HG02885 (cell line): Measurements from ENCODE around the gene BOLA1.
A peak's percentile ranks its signal among the peaks of the same experiment; 100 is the strongest.
"Not testable (repeated sequence)": the region's sequence is repeated elsewhere in the genome, so short reads cannot be mapped to it uniquely, and the experiment has no call there.

Experiments used
- ATAC-seq: cut with Tn5 transposase; IDR thresholded peaks from one replicate; pipeline ENCODE4 v1.9.1; 2021; ENCODE audit warnings: mild to moderate bottlenecking; ENCODE audit not compliant: unreplicated experiment, poor library complexity

The BOLA1 gene, protein sequence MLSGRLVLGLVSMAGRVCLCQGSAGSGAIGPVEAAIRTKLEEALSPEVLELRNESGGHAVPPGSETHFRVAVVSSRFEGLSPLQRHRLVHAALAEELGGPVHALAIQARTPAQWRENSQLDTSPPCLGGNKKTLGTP

DNA sequence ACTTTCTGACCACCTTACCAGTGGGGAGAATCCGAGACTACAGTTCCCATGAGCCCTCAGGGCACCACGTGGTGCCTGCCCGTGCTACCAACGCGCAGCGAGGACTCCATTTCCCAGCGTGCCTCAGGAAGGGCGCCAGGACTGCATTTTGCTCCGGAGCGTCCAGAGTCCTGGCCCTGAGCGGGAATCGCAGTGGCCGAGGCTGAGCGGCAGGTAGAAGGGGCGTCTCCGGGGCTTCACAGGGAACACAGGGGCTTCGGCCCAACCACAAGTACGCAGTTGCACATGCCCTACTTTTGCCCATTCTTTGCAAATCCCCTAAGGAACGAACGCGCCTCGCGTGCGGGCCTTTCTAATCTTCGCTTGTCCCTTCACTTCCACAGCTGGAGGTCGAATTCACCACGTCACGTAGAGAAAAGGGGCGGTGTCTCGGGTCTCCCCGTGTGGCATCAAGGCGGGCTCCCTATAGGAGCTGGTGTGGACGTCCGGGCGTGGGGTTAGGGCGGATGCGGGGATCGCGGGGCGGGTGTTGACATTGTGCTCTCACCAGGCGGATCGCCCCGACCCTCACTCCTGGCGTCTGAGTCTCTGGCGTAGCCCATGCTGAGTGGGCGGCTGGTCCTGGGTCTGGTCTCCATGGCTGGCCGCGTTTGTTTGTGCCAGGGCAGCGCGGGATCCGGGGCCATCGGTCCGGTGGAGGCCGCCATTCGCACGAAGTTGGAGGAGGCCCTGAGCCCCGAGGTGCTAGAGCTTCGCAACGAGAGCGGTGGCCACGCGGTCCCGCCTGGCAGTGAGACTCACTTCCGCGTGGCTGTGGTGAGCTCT, at the start of gene BOLA1:
TSS of gene BOLA1 (plus strand) at position 109 of the 825 bp plus-strand sequence. CDS start at position 601, 492 bp downstream.
- ATAC-seq: peak; percentile 99

DNA sequence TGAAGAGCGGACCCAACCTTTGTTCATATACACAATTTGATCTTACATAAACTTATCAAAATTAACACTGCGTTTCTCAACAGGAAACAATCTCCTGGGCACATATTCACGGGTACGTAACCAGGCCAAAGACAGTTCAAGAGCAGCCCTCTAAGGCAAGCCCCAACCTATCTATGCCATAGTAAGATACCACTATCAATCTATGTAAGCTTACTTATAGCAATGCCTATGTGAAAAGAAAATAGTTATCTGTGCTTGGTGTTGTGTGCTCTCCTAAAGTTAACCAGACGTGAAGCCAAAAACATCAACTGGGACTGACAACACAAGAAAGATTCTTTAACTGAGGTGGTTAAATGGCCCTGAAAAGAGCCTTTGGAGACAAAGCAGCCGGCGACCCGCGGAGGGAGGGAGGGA, 49.4 kb upstream of the BOLA1 start:
- ATAC-seq: no peak

DNA sequence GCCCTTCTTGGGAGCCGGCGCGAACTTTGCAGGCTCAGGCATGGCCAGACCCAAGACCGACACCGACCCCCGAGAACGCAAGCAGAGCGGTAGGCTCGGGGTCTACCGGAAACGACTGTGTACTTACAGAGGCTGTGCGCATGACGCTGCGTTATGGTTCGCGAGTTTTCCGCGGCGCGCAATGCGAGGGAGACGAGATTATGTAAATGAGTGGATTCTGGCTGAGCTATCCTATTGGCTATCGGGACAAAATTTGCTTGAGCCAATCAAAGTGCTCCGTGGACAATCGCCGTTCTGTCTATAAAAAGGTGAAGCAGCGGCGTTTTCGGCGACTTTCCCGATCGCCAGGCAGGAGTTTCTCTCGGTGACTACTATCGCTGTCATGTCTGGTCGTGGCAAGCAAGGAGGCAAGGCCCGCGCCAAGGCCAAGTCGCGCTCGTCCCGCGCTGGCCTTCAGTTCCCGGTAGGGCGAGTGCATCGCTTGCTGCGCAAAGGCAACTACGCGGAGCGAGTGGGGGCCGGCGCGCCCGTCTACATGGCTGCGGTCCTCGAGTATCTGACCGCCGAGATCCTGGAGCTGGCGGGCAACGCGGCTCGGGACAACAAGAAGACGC, 48.5 kb upstream of the BOLA1 start:
- peak; percentile 66 for ATAC-seq

DNA sequence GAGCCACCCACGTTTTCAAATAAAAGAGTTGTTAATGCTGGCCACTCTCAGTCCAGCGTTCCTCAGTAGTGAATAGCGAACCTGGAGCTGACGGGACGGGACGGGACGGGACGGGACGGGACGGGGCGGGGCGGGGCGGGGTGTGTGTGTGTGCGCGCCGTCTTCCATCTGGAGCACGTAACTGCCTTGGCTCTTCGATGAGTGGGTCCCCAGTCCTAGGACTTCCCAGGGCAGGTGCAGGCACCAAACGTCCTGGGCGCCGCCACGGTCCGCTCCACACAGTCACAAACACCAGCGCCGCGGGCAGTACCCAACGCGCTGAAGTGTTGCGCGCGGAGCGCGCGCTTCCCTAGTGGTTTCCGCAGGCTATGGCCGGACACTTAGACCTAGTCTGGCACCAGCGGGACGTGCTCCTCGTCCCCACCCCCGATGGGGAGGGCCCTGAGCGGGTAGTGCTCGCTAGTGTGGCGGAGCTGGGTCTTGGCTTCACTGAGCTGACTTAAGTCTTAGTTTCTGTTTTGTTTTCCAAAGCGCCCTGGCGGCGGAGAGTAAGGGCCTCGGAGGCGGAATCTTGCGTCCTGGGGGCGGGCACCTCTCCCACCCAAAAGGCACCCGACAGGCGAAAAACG, 47.7 kb upstream of the BOLA1 start:
- ATAC-seq: peak; percentile 40

DNA sequence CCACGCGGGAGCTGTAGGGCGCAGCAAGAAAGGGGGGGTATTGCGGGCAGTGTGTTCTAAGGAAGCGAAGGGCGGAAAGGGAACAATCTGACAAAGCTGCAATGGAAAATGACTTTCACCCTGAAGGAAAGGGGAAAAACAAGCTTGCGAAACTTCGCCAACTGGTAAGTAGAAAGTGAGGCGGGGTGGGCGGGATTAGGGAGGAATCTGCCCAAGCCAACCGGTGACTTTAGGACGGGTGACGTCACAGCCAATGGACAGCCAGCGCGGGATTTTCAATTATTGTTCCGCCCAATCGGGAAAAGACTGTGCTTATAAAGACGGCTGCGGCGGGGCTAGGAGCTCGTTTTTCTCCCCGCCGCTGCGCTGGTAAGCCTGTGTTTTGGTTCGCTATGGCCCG, 47.1 kb upstream of the BOLA1 start:
- ATAC-seq: peak; percentile 32

DNA sequence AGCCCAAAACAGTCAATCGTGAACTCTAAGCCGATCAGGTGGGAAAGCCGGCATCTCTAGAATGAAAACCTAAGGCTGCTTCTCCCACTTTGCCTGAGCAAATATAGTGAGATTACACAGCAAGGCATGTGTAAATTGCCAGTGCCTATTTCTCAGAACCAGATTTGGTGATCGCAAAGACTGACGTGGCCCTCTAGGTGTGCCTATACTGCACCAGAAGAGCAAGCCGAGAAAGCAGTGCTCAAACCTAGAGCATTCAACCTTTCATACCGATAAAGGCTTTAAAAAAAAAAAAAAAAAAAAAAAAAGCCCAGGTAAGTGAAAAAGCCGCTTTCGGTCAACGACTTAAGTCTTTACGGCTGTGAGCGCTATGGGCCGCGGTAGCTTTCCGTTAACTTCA, 39.1 kb upstream of the BOLA1 start:
- peak; percentile 15 for ATAC-seq

DNA sequence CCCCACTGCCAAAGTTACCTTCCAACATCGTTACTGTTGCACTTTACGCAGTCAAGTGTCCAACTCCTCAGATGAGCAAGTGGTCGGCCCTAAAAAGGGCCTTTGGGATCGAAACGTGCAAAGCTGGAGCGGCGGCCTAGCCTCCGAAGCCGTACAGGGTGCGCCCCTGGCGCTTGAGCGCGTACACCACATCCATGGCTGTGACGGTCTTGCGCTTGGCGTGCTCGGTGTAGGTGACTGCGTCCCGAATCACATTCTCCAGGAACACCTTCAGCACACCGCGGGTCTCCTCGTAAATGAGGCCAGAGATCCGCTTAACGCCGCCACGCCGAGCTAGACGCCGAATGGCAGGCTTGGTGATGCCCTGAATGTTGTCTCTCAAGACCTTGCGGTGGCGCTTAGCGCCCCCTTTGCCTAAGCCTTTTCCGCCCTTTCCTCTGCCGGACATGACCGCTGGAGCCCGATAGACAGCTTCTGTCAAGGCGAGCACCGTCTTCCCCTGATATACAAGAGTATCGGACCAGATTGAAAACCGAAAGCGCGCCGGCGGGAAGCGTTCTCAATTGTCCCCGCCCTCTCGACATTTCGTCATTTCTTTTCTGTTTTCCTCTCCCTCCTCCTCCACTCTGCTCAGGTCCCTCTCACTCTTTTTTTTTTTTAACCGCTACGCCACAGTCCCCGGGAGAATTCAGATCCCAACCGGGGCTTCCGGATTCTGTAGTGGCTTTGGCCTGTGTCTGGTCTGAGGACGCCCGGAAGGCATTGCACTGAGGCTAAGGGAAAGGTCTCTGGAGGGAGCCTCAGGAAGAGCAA, 38.5 kb upstream of the BOLA1 start:
- peak; percentile 74 for ATAC-seq

DNA sequence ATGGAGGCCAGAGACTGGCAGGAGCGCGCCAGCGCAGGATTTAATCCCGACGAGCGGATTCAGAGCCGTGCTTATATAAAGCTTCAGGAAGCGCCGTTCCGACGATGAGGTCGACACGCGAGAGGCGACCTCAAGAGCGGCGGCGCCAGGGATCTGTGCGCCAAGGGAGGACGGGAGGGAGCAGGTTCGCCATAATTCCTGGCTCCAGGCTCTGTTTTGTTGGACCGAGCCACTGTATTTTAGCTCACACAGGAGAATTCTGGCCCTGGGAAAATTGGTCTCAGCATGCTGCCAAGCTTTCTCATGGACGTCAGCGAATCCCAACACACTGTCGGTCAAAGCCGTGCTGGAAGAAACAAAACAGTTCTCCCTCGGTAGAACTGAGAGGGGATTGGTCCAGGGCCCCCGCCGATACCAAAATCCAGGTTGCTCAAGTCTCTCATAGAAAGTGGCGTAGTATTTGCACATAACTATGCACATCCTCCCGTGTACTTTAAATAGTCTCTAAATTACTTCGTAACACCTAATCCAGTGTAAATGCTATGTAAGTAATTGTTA, 37.8 kb upstream of the BOLA1 start:
- not testable (repeated sequence) for ATAC-seq

DNA sequence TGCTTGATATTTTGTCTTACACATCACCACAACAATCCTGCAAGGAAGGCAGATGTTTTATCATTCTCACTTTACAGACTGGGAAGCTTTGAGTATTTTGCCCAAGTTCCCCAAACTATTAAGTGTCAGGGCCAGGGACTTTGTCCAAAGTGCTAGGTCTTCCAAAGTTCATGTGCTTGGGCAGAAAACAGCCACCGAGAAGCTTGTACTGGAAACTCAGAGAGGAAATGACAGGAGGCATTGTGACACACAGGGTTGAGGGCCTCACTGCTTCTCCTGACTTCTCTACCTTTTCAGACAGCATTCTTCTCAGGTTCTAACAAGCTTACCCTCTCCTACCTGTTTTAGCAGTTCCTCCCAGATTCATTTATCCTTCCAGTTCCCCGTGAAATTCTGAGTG, 32.5 kb upstream of the BOLA1 start:
- not testable (repeated sequence) for ATAC-seq

DNA sequence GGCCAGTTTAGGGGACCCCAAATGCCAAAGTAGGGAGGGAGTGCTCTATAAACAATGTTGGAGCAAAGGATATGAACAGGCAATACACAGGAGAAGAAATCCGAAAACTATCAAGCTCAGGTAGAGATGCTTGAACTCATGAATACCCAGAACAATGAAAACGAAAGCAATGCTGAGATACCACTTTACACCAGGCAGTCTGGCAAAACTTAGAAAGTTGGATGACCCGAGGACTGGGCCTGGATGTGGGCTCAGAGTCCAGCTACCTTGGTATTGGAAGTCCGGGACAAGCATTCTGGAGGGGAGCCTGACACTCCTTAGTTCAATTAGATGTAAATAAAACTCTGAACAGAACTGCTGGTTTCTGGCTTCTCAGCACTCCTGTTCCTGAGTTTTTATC, 26.3 kb upstream of the BOLA1 start:
- ATAC-seq: not testable (repeated sequence)

DNA sequence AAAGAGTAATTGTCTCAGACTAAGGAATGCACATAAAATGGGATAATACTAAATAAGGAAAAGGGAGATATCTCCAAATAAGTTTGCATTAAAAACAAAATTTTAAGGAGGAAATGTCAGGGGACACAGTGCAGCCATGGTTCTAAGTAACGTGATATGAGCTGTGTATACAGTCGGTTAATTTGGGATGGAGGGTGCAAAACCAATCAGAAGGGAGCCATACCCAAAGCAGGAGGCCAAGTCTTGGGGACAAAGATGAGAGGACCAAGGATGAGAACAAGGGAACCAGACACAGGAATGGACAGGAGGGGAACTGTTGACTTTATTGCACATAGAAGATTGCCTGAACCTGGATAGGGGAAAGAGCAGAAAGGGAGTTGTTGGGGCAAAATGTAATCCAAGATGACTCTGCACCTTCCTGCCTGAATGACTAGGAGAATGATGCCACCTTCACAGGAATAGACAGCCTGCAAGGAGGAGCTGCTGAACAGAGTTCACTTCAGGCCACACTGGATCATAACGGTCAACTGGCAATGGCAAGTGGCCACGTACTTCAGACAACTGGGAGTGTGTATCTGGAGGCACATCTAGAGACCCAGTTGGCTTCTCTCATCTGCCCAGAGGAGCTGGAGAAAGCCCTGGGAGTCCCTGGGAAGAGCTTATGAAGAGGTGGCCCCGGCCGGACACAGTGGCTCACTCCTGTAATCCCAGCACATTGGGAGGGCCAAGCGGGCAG, 22.0 kb upstream of the BOLA1 start:
- ATAC-seq: no peak

DNA sequence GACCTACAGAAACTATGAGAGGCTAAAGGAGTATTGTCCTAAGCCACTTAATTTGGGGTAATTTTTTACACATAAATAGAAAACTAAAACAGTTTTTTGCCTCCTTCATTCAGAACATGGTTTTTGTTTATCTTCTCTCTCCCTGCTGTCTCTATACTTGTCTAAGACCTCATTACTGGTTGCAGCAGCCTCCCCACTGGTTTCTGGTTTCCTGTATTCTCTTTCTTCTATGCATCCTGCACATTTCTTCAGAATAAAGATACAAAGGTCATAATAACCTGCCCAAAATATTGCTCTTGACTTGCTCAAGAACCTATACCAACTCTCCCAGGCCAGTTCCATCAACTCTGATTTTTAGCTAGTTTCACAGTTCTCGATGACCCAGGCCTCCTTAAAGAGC, 19.8 kb upstream of the BOLA1 start:
- ATAC-seq: no peak

DNA sequence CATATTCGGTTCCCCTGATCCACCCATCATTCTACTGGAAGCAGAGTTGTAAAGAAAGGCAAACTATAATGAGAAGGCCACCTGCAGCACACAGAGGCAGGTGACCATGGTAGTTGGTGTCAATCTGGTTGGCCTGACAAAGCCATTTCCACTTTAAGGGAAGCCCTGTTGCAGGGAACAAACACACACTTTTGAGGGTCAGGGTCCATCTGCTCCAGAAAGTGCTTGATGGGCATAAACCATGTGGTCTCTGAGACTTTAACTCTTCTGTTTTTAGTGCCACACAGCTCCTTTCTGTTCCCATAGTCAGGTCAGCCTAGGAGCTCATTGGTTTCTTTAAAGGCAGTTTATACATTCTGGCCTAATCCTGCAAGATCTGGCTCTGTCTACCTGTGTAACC, 17.5 kb upstream of the BOLA1 start:
- ATAC-seq: no peak

DNA sequence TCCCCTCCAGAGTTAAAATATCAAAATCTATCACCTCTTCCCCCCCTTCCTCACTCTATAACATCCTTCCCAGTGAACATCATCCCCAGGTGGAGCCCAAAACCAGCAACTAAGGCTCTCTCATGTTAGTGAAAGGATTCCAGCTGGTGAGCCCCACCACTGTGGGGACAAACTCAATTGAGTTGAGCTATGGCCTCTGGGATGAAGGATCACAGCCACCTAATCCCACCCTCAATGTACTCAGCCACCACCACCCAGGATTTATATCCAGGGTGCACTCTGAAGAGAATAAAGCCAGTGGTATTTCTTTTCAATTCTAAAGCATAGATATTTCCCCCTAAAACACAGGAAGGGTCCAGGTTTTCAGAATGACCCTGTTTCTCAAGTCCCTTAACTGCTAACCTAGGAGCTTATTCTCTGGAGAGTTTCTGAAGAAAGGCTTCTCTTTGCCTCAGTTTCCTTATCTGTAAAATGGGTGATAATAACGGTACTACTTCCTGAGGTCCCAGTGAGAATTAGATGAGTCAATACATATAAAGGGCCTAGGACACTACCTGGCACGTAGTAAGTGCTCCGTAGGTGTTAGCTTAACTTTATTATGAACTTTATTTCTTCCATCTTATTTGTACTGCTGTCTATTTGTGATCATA, 15.6 kb upstream of the BOLA1 start:
- ATAC-seq: no peak

DNA sequence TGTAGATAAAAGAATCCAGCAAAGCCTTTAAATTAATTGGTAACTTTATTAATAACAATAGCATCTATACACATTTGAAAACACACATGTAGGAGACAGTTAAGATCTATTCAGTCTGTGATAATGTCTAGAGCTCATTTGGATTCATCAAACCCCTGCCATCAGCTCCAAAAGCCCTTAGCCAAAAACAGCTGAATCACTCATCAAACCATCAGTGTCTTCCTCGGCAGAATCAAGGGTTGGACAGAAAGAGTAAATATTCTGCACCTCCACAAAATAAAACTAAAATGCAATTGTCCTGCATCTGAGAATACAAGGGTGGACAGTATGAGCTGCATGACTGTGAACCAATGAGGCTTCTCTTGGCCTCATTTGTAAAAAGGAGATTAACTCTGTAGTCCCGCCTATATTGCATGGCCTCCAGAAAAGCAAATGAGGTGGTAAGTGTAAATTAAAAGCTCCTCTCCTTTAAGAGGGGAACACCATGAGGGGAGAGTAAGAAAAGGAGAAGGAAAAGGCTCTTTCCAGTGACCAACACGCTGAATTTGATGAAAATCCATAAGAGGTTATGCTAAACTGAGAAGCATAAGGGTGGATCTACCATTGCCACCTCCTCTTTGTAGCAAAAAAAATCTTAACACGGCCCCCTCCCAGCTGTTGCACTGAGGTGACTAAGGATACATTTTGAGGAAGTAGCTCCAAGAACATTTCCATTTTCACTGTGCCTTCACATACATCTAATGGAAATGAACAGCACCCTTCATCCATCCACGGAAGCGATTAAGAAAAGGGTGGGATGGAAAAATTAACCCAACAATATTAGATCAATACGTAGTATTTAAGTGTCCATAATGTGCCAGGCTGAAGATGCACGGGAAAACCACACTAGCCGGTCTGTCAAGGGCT, 14.7 kb upstream of the BOLA1 start:
- ATAC-seq: no peak

DNA sequence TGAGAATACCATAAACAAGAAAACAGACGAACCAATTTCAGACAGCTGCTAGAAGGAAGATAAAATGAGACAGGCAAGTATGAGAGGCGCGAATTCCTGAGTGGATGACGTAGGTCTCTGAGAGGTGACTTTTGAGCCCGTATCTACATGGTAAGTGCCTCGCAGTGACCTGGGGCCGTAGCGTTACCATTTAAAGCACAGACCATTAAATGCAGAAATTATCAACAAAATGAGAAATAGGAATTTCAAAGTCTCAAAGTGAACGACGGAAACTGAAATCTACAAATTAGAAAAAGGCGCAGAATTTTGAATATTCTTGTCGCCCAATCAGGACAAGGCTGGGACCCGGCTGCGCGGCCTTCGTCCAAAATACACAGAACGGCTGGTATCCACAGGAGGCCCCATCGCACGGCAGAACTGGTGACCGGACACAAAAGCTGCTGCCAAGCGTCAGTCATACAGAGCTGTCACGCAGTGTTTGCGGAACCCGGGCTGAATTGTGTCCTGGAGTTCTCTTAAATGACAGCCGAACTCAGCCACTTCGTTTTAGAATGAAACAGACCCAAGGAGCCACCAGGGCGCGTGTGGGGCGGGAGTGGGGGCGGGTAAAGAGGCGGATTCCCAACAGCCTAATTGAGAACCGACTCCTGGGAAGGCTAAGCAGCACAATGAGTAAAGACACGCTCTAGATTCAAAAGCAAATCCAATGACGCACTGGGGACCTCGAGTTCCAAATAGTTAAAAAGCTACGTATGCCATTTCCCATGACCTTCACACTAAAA, 13.8 kb upstream of the BOLA1 start:
- ATAC-seq: no peak

DNA sequence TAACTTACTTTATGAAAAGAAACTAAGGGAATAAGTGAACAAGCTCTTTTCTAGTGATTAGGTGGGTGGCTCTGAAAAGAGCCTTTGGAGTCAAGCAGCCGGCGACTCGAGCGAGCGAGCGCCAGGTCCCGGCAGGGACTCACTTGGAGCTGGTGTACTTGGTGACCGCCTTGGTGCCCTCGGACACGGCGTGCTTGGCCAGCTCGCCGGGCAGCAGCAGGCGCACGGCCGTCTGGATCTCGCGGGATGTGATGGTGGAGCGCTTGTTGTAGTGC, 13.3 kb upstream of the BOLA1 start:
- not testable (repeated sequence) for ATAC-seq
